NOMO-1 (cell line): ENCODE data around the gene KLK6.

Source experiments
- DNase-seq, 2 experiments: peaks; one replicate each; lab custom pipeline; 2025; ENCODE audit not compliant: unreplicated experiment in 2 of 2; lab: John Stamatoyannopoulos, UW

Gene KLK6

DNA sequence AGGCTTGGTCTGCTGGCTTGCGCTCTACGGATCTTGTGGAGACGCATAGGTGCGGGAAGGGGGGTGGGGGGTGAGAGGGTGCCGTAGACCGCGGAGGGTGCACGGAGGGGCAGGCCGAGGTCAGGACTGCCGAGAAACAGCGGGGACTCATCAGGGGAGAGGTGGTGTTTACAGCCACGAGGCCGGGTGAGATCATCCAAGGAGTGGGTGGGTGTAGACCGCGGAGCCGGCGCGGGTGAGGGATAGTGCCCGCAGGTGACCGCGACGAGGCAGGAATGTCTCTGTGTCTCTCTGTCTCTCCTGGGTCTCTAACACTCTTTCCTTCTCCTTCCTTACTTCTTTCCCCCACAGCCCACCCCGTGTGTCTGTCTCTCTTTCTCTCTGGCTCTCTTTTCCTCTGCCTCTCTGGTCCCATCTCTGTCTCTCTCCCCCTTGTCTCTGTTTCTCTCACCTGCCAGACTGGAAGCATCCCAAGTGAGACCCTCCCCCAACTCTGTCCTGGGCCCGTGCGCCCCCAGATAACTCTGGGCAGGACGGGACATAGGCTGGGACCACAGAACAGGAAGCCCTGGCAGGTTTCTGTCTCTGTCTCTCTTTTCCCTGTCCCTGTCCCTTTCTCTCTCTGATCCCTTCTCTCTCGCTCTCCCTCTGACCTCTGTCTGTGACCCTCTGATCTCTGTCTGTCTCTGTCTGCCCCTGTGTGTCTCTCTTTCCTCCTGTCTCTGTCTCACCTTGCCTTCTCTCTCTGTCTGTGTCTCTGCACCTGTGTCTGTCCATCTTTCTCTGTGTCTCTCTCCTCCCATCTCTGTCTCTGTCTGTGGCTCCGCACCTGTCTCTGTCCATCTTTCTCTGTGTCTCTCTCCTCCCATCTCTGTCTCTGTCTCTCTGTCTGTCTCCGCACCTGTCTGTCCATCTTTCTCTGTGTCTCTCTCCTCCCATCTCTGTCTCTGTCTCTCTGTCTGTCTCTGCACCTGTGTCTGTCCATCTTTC, 56.4 kb downstream of the KLK6 start:
- no peak for DNase-seq

DNA sequence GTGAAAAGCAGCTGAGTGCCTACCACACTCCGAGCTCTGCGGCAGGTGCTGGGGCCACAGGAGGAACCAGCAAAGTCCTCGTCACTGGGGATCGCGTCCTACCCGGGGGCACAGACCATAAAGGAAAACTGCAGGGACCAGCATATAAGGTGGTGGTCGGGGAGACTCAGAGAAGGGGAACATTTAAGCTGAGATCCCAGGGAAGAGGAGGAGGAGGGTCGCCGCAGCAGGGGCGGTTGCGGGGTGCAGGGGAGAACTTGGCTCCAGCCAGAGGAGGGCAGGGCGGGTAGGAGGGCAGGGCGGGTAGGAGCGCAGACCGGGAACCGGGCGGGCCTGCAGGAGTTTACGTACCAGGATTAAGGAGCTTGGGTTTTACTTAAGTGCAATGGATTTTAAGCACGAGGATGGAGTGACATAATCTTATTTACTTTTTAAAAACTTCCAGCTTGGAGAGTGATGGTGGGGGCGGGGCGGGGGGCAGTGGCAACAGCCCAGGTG, 57.2 kb downstream of the KLK6 start:
- DNase-seq = no peak

DNA sequence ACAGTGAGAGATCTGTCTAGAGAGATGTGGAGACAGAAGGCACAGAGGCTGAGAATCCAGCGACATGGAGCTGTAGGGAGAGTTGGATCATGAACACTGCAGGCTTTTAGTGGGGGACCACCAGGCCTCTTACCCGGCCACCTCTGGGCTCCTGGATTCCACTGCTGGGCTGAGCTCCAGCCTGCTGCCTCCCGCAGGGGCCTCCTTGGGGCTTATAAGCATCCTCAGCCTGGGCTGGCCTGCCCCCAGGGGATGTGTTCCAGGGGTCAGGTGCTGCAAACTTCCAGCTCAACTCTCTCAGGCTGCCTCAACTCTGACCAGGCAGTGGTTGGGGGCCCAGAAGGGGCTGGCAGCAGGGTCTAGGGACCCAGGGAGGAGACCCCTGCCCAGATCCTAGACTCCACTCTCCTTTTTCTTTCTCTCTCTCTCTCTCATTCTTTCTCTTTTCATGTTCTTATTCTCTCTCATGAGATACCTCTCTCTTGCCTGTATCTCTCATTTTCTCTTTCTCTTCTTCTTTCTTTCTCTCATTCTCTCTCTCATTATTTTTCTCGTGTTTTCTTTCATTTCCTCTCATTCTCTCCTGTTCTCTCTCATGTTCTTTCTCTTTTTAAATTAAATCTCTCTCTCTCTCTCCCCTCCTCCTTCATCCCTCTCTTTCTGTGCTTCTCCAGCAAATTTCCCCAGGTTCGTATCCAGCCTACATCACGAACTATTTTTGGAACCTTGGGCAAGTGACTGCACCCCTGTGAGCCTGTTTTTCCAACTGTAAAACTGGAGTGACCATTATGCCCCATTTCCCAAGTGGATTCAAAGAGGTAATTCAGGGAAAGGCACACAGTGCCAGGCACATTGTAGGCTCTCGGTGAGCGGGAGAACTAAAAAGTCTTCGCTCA, 57.9 kb downstream of the KLK6 start, which contains the start of gene KLK4:
TSS of gene KLK4 (minus strand) at position 190 of the 896 bp plus-strand sequence. CDS start 657 bp downstream, outside the sequence.
- DNase-seq = no peak

DNA sequence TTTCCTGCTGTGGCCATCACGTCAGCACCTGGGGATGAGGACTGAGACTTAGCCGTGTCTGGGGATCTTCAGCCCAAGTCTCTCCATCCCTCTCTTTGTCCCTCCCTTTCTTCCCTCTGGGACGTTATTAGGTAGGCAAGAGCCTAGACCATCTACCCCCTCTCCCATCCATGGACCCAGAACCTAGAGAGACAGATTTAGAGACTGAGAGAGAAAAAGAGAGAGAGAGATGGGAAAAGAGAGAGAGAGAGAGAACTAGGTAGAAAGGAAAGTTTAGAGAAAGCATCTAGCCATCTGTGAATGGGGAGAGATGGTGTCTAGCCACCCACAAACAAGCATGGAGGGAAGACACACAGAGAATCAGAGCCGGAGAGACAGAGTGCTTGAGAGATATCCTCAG, 58.7 kb downstream of the KLK6 start:
- no peak for DNase-seq

DNA sequence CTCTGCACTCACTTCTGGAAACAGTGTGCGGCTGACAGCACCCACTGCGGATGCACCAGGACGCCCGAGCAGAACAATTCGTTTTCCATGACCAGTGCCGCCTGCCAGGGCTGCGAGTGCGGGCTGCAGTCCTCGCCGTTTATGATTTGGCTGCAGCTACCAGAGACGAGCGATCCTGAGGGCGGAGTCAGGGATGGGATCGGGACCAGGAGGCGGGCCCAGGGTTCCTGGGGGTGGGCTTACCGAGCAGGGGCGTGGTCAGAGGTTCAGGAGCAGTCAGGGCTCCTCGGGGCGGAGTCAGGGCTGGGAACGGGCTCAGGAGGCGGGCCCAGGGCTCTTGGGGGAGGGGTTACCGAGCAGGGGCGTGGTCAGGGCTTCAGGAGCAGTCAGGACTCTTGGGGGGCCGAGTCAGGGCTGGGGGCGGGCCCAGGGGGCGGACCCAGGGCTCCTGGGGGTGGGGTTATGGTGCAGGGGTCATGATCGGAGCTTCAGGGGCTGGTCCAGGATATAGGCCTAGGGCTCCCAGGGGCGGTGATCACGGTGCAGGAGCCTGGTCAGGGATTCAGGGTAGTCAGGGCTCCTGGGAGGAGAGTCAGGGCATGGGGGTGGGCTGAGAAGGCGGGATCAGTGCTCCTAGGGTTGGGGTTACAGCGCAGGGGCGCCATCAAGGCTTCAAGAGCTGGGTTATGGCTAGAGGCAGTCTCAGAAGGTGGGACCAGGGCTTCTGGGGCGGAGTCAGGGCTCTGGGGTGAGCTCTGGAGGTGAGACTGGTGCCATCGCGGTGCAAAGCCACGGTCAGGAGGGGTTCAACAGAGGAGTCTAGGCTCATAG, 59.9 kb downstream of the KLK6 start:
- DNase-seq = no peak
